Gastroesophageal sphincter (tissue), 3 donors: Measurements from ENCODE around the gene WWC2.

ENCODE experiments used
- CTCF ChIP-seq, 4 experiments: fragments of 200-600 bp in 2 of 4; fragments of 450-650 bp in 2 of 4; sonication (generic) in 1 of 4; IDR thresholded peaks; one replicate each; pipeline ENCODE4 v1.5.1; 2017 to 2019; ENCODE audit warnings: antibody characterized with exemption in 4 of 4, mild to moderate bottlenecking in 2 of 4, moderate library complexity in 2 of 4
- EP300 ChIP-seq: sonication (generic); formaldehyde crosslinking; IDR thresholded peaks from one replicate; pipeline ENCODE4 v1.6.1; 2017; ENCODE audit warnings: antibody characterized with exemption, mild to moderate bottlenecking
- POLR2A ChIP-seq, 2 donors: fragments of 450-650 bp; IDR thresholded peaks; one replicate each; pipeline ENCODE4 v1.6.1; 2017; ENCODE audit warnings: antibody characterized with exemption in 2 of 2, mild to moderate bottlenecking in 2 of 2, moderate library complexity in 1 of 2
- POLR2AphosphoS5 ChIP-seq: sonication (generic); formaldehyde crosslinking; IDR thresholded peaks from one replicate; pipeline ENCODE4 v1.6.1; 2017; ENCODE audit warnings: antibody characterized with exemption

DNA sequence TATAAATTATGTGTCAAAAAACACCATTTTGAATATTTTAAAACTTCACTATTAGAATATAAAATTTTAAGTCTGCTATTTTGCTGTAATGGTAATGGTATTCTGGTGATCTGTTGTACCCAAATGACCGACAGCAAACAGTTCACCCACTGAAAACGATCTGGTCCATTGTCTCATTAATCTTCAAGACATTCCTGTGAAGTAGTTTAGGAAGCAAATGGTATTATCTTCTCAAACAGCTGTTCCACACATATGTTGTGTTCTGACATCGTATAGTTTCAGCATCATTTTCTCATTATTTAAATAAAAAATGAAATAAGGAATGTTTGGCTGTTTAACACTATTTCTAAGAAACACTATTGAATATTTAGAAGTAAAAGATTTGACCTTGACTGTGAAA is 98.1 kb downstream of the WWC2 start:
- TF ChIP-seq CTCF (IDR thresholded peaks at IDR 0.05) (no peak), POLR2A (IDR thresholded peaks at IDR 0.05) (no peak), POLR2AphosphoS5 (no peak), EP300 (no peak)
